K562 (cell line): ENCODE data around the gene ZNF24. TPM values are rescaled to one million over a fixed set of nuclear protein-coding genes. Genes with fewer than 3 reads are reported as not detected.

Experiments
- ATAC-seq: fragments of 200-7000 bp; cut with Tn5 transposase; 3 replicates; pipeline ENCODE4 v1.9.1; 2020; ENCODE audit warnings: moderate library complexity
- BruUV-seq: library from RNA; stranded (reverse); fragments of 400-500 nt; replicated peaks from 2 replicates; lab custom pipeline; 2021; lab: Mats Ljungman, UMichigan
- CTCF ChIA-PET: fragments of 300-600 bp; formaldehyde crosslinking; extraction: SDS; loops from one replicate; lab custom pipeline; 2021; ENCODE audit warnings: low intra/inter-chr PET ratio; lab: Yijun Ruan, JAX
- POLR2A ChIA-PET: fragments of 300-600, 350-650 bp; sonication (Branson Sonifier 250); formaldehyde crosslinking; extraction: SDS; loops from one replicate; lab custom pipeline; 2021; ENCODE audit warnings: antibody characterized with exemption, inconsistent platforms; lab: Yijun Ruan, JAX
- DNase-seq, 4 experiments: peaks; one replicate each; pipeline versions ENCODE4 v3.0.0 to v3.0.0-alpha.2; 2011 to 2018; ENCODE audit warnings: low spot score in 3 of 4, mixed read lengths in 3 of 4; ENCODE audit errors: extremely low read depth in 1 of 4
- FAIRE-seq: peaks from 2 replicates; lab custom pipeline; 2011; peaks lifted over from hg19 to GRCh38; lab: Jason Lieb, UNC
- H2AFZ ChIP-seq: 2 replicates; pipeline ENCODE4 v1.6.0; 2011; ENCODE audit warnings: low read depth, low read length, control low read depth, inconsistent platforms
- H3K27ac ChIP-seq: fragments of 200-600 bp; 3 replicates; pipeline ENCODE4 v1.8.0; 2011; ENCODE audit warnings: low read depth, mild to moderate bottlenecking, control low read depth, inconsistent platforms, low read length, moderate library complexity, mixed read lengths; ENCODE audit errors: extremely low read depth
- H3K27me3 ChIP-seq, 2 experiments: fragments of 300-600 bp in 1 of 2; 2 replicates in 1 of 2; 3 replicates in 1 of 2; pipeline versions ENCODE4 v1.6.0 to v1.8.0; 2011; ENCODE audit warnings: inconsistent platforms in 2 of 2, low read length in 2 of 2, mild to moderate bottlenecking in 1 of 2, mixed read lengths in 1 of 2, moderate library complexity in 1 of 2; ENCODE audit not compliant: control insufficient read depth in 2 of 2, insufficient read depth in 2 of 2
- H3K36me3 ChIP-seq: fragments of 300-600 bp; 3 replicates; pipeline ENCODE4 v1.8.0; 2011; ENCODE audit warnings: mild to moderate bottlenecking, low read length, inconsistent platforms; ENCODE audit not compliant: control insufficient read depth, insufficient read depth
- H3K4me1 ChIP-seq, 2 experiments: fragments of 200-600 bp in 1 of 2; replicated peaks in 1 of 2; 2 replicates in 1 of 2; 3 replicates in 1 of 2; pipeline versions ENCODE4 v1.5.1 to v1.8.0; 2011; ENCODE audit warnings: inconsistent platforms in 2 of 2, low read length in 2 of 2, mild to moderate bottlenecking in 1 of 2, mixed read lengths in 1 of 2, moderate library complexity in 1 of 2; ENCODE audit not compliant: control insufficient read depth in 2 of 2, insufficient read depth in 2 of 2
- H3K4me2 ChIP-seq: 2 replicates; pipeline ENCODE4 v1.6.1; 2011; ENCODE audit warnings: low read length, control low read depth, inconsistent platforms, mixed read lengths; ENCODE audit not compliant: insufficient read depth
- H3K4me3 ChIP-seq: fragments of 200-600 bp; sonication (generic), shearing (Covaris generic); 2 replicates; pipeline ENCODE4 v1.5.1; 2016; ENCODE audit warnings: control low read depth, inconsistent platforms
- H3K79me2 ChIP-seq: fragments of 200-600 bp; 3 replicates; pipeline ENCODE4 v1.8.0; 2011; ENCODE audit warnings: low read length, inconsistent platforms; ENCODE audit not compliant: control insufficient read depth, insufficient read depth
- H3K9ac ChIP-seq, 2 experiments: 2 replicates each; pipeline versions ENCODE4 v1.6.0 to v1.6.1; 2011; ENCODE audit warnings: low read depth in 2 of 2, low read length in 2 of 2, control low read depth in 1 of 2, inconsistent platforms in 1 of 2, mild to moderate bottlenecking in 1 of 2, mixed read lengths in 1 of 2; ENCODE audit not compliant: insufficient read depth in 1 of 2
- H3K9me1 ChIP-seq: one replicate; pipeline ENCODE4 v1.6.0; 2011; ENCODE audit warnings: inconsistent platforms, mild to moderate bottlenecking, low read length, moderate library complexity; ENCODE audit not compliant: control insufficient read depth, insufficient read depth
- H3K9me3 ChIP-seq: replicated peaks from 2 replicates; pipeline ENCODE4 v1.5.1; 2011; ENCODE audit warnings: low read depth, low read length, inconsistent platforms; ENCODE audit not compliant: control insufficient read depth, insufficient read depth
- H4K20me1 ChIP-seq: replicated peaks from 2 replicates; pipeline ENCODE4 v1.6.1; 2011; ENCODE audit warnings: low read length, inconsistent platforms, mixed read lengths; ENCODE audit not compliant: control insufficient read depth, insufficient read depth
- FOXP1 ChIP-seq: sonication (generic); formaldehyde crosslinking; IDR thresholded peaks from 2 replicates; pipeline ENCODE4 v1.8.0; 2022; ENCODE audit warnings: mild to moderate bottlenecking, missing genetic modification reagents
- PKNOX1 ChIP-seq: fragments of 450-650 bp; IDR thresholded peaks from 2 replicates; pipeline ENCODE4 v1.6.1; 2016
- RAD51 ChIP-seq: fragments of 450-650 bp; IDR thresholded peaks from 2 replicates; pipeline ENCODE4 v1.7.1; 2016; ENCODE audit warnings: low read depth, mild to moderate bottlenecking, borderline replicate concordance
- SMAD4 ChIP-seq: fragments of 250-450 bp; sonication (Bioruptor Pico); conservative IDR thresholded peaks from 2 replicates; pipeline ENCODE4 v1.8.0; 2021; ENCODE audit warnings: inconsistent platforms, mild to moderate bottlenecking, moderate library complexity
- SRSF1 ChIP-seq: fragments of 200-400 bp; formaldehyde crosslinking; IDR thresholded peaks from 2 replicates; pipeline ENCODE4 v1.6.1; 2017; ENCODE audit warnings: mild to moderate bottlenecking, low read depth, low read length, moderate library complexity
- U2AF1 ChIP-seq: fragments of 200-400 bp; formaldehyde crosslinking; optimal IDR thresholded peaks from 2 replicates; pipeline ENCODE3; 2017; ENCODE audit warnings: mild to moderate bottlenecking, low read depth, low read length, moderate library complexity
- ZBTB9 ChIP-seq: fragments of 450-650 bp; formaldehyde crosslinking; IDR thresholded peaks from 2 replicates; pipeline ENCODE4 v1.4.0; 2020; ENCODE audit warnings: mild to moderate bottlenecking, moderate library complexity
- WGBS: fragments of 100-300 bp; shearing (Covaris generic); methylation state at CpG from one replicate; pipeline ENCODE4 v1.1.6; 2016; ENCODE audit warnings: low coverage, mixed read lengths; ENCODE audit not compliant: insufficient coverage; ENCODE audit errors: missing lambda C conversion rate; 5-methylcytosine and 5-hydroxymethylcytosine counted together
- in situ Hi-C: fragments of 300-500 bp; cut with MboI; formaldehyde crosslinking; loops from 4 replicates; pipeline ENCODE4 v1.15.0; 2018; ENCODE audit warnings: inconsistent platforms, mixed read lengths
- intact Hi-C: fragments of 100-400 bp; cut with micrococcal nuclease; formaldehyde crosslinking; loops from 2 replicates; pipeline ENCODE4 v1.14.2; 2022
- polyA plus RNA-seq, 8 experiments: library from polyadenylated mRNA; depleted of rRNA in 4 of 8; stranded (reverse) in 5 of 8; unstranded in 3 of 8; fragments of >200 nt; fragmentation: Nextera tagmentation in 2 of 8; fragmentation: Illumina TruSeq in 1 of 8; extraction: Ambion mirVana in 2 of 8; extraction: Trizol in 1 of 8; gene quantifications; 2 replicates each; pipeline versions ENCODE4 v1.2.1 to v1.2.3, GENCODE V29; 2011 to 2014; ENCODE audit warnings: inconsistent platforms in 1 of 8, missing spikeins in 1 of 8
- total RNA-seq, 7 experiments: library from RNA; depleted of rRNA in 6 of 7; stranded (reverse); fragments of >200 nt in 6 of 7; fragmentation: Illumina TruSeq in 2 of 7; extraction: Trizol in 2 of 7; gene quantifications; 2 replicates each; pipeline versions ENCODE4 v1.2.1 to v1.2.3, GENCODE V29; 2011 to 2021; ENCODE audit warnings: low replicate concordance in 1 of 7
- TF ChIP-seq, protein P1 (sequence below): IDR thresholded peaks from 3 replicates; pipeline ENCODE4 v1.6.1; 2011; ENCODE audit warnings: borderline replicate concordance, mild to moderate bottlenecking; ENCODE audit not compliant: insufficient read length, insufficient read depth
- TF ChIP-seq, protein P2 (sequence below), 2 experiments: IDR thresholded peaks; 2 replicates each; pipeline ENCODE4 v1.6.1; 2012; ENCODE audit warnings: improper control_type of control experiment in 2 of 2, low read depth in 2 of 2, low read length in 2 of 2, borderline replicate concordance in 1 of 2

The ZNF24 gene
- total and polyA plus RNA-seq, 9 of the 15 experiments (the other 6 are each of a cell fraction or from before 2014, with no cell fraction given): 35.7 to 72.8 (median 54.1) TPM

GRCh38 chr18:35379421-35379820 is 35.2 kb upstream of the ZNF24 start:
- DNase-seq (no peak), ATAC-seq (no peak), FAIRE-seq (no peak)
- Histone ChIP-seq H3K27ac (no peak overlapping the region), H3K9me1 (no peaks in the 10 kb centered on the region), H3K4me2 (no peak overlapping the region), H4K20me1 (no peaks in the 10 kb centered on the region), H3K9ac (no peak overlapping the region), H3K36me3 (no peaks in the 10 kb centered on the region), H3K79me2 (no peaks in the 10 kb centered on the region), H3K4me1 (peaks cover 4 to 12% of the 10 kb centered on the region in 2 experiments; a peak in 3 of 5 replicates), H2AFZ (no peak overlapping the region), H3K9me3 (no peaks in the 10 kb centered on the region), H3K27me3 (0 out of 5 replicates have a peak, but pooled peaks cover 0 to 2% of the 10 kb centered on the region in 2 experiments), H3K4me3 (no peak overlapping the region)
- in situ Hi-C loops (no loop called here), intact Hi-C loops (loop anchor here (10.0 kb wide), 1 partner anchor 515 kb away; no protein-coding TSS in a partner anchor)
- BruUV-seq: no TSS peak
- peak; percentile 76 for TF ChIP-seq PKNOX1
- TF ChIP-seq RAD51: no peak
- ChIA-PET CTCF (no interaction called here), POLR2A (no interaction called here)
- WGBS: 0% methylated on average over 2 of the region's 2 CpGs

GRCh38 chr18:35378574-35378896 is 34.3 kb upstream of the ZNF24 start:
- Histone ChIP-seq H3K9me3 (no peaks in the 10 kb centered on the region), H3K79me2 (no peaks in the 10 kb centered on the region), H4K20me1 (no peaks in the 10 kb centered on the region), H3K9ac (no peak overlapping the region), H3K27ac (no peak overlapping the region), H3K4me2 (no peak overlapping the region), H3K4me1 (peaks cover 4 to 12% of the 10 kb centered on the region in 2 experiments; a peak in 3 of 5 replicates), H2AFZ (0 out of 2 replicates have a peak overlapping the region, but pooled peaks have one; percentile 14), H3K9me1 (no peaks in the 10 kb centered on the region), H3K4me3 (no peak overlapping the region), H3K36me3 (no peaks in the 10 kb centered on the region), H3K27me3 (0 out of 5 replicates have a peak, but pooled peaks cover 0 to 2% of the 10 kb centered on the region in 2 experiments)
- ChIA-PET CTCF (no interaction called here), POLR2A (no interaction called here)
- ATAC-seq (no peak), FAIRE-seq (no peak), DNase-seq (no peak)
- no TSS peak for BruUV-seq
- in situ Hi-C loops: no loop called here
- intact Hi-C loops: loop anchor here (10.0 kb wide), 1 partner anchor 514 kb away; no protein-coding TSS in a partner anchor
- WGBS: 15% methylated on average over 4 of the region's 4 CpGs
- TF ChIP-seq SMAD4 (CRISPR knock-in tag): no peak
- TF ChIP-seq U2AF1: no peak
- TF ChIP-seq SRSF1: no peak
- TF ChIP-seq FOXP1 (CRISPR knock-in tag): no peak
- TF ChIP-seq, protein P1, sequence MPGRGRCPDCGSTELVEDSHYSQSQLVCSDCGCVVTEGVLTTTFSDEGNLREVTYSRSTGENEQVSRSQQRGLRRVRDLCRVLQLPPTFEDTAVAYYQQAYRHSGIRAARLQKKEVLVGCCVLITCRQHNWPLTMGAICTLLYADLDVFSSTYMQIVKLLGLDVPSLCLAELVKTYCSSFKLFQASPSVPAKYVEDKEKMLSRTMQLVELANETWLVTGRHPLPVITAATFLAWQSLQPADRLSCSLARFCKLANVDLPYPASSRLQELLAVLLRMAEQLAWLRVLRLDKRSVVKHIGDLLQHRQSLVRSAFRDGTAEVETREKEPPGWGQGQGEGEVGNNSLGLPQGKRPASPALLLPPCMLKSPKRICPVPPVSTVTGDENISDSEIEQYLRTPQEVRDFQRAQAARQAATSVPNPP: no peak
- TF ChIP-seq, protein P2, sequence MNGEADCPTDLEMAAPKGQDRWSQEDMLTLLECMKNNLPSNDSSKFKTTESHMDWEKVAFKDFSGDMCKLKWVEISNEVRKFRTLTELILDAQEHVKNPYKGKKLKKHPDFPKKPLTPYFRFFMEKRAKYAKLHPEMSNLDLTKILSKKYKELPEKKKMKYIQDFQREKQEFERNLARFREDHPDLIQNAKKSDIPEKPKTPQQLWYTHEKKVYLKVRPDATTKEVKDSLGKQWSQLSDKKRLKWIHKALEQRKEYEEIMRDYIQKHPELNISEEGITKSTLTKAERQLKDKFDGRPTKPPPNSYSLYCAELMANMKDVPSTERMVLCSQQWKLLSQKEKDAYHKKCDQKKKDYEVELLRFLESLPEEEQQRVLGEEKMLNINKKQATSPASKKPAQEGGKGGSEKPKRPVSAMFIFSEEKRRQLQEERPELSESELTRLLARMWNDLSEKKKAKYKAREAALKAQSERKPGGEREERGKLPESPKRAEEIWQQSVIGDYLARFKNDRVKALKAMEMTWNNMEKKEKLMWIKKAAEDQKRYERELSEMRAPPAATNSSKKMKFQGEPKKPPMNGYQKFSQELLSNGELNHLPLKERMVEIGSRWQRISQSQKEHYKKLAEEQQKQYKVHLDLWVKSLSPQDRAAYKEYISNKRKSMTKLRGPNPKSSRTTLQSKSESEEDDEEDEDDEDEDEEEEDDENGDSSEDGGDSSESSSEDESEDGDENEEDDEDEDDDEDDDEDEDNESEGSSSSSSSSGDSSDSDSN (IDR thresholded peaks at IDR 0.05; ENCODE audit: borderline replicate concordance in 1 of 2, low read depth in 2 of 2, low read length in 2 of 2): no peak
- TF ChIP-seq ZBTB9 (CRISPR knock-in tag): no peak
